Fibroblast of peridontal ligament (primary cell): ENCODE data around the gene CYSRT1.

Experiments
- DNase-seq: peaks from one replicate; pipeline ENCODE4 v3.0.0-alpha.2; 2010; ENCODE audit errors: extremely low read depth

Gene CYSRT1

DNA sequence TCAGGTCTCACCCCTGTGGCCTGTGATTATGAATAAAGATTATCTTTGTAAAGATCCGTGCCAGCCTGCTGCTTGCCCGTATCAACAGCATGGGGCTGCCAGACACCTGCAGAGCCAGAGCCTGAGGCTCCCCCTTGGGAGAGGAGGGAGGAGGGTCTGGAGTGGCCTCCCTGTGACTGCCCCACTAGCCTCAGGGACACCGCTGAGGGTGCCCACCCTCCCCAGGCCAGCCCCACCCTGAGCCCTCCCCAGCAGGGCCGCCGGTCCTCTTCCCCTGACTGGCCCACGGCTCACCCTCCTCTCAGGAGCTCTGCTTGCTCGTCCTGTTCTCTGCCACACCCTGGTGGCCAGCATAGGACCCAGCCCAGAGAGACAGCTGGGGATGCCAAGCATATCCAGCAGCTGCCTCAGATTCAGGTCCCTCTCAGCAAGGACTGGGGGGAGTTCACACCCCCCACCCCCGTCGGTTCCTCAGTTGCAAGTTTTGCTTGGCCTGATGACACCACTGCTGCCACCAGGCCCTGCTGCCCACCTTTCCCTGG, 34.6 kb upstream of the CYSRT1 start:
- no peak for DNase-seq

GRCh38 chr9:137191245-137191644, 33.7 kb upstream of the CYSRT1 start:
- DNase-seq, result no peak

DNA sequence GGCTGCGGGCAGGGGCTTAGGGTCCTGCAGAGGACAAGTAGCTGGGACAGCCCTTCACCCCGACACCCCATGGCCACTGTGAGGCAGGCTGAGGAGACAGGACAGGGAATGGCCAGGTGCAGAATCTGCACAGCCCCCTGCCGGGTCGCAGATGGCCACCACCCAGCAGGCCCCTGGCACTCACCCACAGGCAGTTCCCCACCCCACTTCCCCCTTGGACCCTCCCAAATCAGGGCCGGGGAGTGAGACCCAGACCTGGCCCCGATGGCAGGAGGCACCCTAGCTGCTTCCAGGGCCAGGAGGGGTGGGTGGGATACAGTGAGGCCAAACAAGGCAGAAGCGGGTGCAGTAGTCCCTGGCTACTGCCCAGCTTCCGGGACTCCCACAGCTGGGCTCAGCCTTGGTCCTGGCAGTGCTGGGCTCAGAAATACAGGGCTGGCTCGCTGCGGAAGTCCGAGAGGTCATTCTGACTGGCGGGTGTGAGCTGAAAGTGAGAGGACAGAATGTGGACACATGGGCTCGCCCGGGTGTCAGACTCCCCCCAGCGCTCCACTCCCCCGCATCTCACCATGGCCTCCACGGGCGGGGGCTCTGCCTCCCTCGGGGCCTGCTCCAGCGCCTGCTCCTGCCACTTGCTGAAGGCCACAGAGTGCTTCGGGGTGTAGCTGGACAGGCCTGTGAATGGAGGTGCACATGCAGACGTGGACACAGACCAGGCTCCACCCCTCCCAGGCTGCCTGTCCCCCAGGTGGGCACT, 33.1 kb upstream of the CYSRT1 start:
- no peak for DNase-seq

- no peak for DNase-seq
Measured at GRCh38 chr9:137192448-137192780, 32.6 kb upstream of the CYSRT1 start.

DNA sequence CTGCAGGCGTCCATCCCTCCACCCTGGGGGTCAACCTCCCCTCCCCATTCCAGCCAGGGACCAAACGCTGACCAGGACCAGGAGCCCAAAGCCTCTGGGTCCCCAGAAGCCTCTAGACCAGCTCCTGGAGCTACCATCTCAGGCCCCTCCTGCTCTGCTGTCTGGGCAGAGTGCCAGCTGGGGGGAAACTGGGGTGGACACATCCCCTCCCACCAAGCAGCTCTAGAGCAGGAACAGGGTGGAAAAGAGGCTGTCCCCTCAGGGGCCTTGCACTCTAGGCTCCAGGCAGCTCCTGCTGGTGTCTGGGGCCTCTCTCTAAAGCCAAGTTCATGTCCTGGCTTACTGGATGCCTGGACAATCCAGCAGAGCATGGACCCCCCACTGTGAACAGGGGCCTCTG, 32.1 kb upstream of the CYSRT1 start:
- no peak for DNase-seq

GRCh38 chr9:137193771-137194170, 31.2 kb upstream of the CYSRT1 start:
- no peak for DNase-seq

GRCh38 chr9:137194388-137194787, 30.6 kb upstream of the CYSRT1 start:
- no peak for DNase-seq

DNA sequence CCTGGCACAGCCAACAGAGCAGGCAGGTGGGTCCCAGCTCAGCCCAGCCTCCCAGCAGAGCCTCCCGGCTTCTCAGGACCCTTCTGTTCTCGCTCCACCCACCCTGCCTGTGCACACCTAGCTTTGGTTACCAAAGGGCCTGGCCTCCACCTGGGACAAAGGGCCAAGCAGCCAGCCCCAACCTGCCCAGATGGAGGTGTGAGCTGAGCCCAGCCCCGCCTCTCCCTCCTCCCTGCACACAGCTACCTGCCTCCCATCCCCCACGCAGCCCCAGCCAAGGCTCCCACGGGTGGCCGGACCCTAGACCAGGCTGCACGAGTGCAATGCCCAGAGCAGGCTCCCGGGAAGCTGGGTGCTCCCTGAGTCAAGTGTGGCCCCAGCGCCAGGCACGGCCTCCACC, 30.1 kb upstream of the CYSRT1 start:
- DNase-seq, result no peak

GRCh38 chr9:137195525-137196220, 29.3 kb upstream of the CYSRT1 start:
- DNase-seq, result no peak

DNA sequence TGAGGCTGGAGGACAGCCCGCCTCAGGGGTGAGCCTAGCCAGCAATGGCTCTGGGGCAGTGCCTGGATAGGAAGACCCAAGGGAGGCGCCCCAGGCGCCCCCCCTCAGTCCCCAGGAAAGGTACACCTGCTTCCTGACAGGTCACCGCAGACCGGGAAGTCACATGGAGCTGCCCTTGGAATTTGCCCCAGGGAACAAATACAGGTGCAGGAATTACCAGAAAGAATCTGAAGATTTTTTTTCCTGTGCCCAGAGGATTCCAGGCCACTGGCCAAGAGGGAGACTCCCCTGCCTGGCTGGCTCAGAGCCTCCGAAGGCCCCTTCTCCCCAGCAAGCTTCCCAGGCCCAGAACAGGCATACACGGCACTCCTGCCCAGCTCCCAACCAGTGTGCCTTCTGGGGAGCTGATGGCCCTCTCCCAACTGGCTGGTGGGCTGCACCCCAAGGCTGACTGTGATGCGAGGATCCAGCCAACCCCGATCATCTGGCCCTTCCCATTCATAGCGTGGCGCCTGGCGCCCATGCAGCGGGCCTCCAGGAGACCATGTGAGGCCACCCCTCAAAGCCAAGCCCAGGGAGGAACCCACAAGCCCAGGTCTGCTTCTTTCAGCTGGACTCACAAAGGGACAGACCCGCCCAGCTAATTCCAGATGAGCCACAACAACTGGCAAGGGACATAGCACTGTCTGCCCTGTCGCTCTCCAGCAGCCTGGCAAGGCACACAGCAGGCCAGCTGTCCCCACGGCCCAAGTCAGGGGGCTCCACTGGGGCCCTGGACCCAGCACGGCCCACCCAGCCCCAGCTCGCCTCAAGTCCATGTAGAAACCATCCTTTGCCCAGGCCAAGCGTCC, 26.7 kb upstream of the CYSRT1 start:
- no peak for DNase-seq

DNA sequence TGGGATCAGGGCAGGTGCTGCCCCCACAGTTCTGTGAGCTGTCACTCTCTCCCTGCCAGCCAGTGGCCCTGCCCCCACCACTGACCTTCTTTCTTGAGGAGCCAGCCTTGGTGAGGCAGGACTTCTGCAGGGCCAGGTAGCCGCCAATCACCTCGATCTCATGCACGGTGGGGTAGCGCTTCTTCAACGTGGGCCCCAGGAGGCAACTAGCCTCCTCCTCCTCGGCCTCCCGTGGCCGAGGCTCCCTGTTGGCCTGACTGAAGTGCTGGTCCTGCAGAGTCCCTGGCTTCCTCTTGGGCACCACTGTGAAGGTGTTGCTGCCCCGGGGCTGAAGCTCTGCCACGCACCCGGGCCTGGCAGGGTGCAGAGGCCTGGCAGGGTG, 26.1 kb upstream of the CYSRT1 start:
- DNase-seq, result no peak

DNA sequence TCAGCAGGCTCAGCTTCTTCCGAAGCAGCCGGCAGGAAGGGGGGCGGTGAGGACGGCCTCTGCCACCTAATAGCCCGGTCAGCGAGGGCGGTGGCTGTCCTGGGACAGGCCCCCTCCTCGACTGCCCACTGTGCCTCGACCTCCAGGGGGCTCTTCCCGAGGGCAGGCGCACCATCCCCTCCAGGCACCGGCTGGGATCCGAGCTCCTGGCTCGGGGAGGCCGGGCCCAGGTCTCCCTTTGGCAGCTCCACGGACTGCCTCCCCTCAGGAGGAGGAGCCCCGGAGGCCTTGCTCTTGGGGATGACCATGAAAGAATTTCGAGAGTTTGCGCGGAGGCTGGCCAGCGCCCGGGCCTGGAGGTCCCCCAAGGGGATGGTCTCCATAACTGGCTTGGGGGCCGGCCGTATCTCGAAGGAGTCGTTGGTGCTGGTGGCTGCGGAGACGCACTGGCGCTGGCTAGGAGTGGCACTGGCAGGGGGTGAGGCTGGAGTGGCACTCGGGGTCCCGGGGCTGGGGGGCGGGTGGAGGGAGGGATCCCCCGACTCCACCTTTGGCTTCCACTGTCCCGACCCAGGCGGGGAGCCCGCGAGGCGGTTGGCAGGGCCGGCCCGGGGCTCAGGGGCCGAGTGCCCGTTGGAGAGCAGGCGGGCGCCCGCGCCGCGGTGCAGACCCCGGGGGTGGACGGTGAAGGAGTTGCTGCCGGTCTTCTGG, 25.4 kb upstream of the CYSRT1 start:
- DNase-seq, result peak; percentile 26

- peak; percentile 98 for DNase-seq
Measured at GRCh38 chr9:137200311-137201204, 24.4 kb upstream of the CYSRT1 start, which contains the start of gene TPRN. Gene TPRN (minus strand): TSS chr9:137200741. CDS start chr9:137200711, 30 bp downstream.

DNA sequence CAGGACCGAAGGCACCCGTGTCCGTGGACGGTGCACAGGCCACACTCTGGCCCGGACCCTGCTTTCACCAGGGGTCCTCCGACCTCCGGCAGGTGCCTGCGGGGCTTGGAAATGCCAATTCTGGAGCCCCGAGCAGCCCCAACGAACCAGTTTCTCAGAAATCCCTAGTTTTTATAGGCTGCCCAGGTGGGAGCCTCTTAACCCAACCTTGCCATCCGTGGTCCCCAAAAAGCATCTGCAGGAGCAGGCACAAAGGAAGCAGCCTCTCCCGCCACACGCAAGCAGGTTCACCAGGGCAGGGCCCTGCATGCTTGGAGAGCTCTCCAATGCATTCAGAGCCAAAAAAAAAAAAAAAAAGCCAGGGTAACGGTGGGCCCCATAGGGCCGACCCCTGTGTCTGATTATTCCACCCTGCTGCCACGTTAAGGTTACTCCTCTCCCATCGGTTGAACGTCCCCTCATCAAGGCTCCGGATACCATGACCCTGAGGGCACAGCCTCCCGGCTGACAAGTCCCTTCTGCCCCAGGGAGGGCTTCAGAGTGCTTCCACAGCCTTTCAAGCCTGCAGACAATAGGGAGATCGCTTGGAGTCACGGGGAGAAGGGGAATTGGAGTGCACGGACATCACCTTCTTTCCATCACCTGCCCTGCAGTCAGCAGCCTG, 23.6 kb upstream of the CYSRT1 start:
- DNase-seq, result no peak

DNA sequence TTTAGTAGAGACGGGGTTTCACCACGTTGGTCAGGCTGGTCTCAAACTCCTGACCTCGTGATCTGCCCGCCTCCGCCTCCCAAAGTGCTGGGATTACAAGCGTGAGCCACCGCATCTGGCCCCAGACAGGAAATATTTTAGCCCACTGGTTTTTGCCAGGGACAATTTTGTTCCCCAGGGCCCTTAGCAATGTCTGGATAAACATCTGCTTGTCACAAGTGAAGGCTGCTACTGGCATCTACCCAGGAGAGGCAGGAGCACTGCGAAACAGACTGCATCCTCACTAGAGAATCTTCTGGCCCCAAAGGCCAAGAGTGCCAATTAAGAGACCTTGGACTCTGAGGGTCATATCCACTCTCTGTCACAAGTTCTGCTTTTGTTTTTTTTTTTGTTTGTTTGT, 22.0 kb upstream of the CYSRT1 start:
- no peak for DNase-seq

DNA sequence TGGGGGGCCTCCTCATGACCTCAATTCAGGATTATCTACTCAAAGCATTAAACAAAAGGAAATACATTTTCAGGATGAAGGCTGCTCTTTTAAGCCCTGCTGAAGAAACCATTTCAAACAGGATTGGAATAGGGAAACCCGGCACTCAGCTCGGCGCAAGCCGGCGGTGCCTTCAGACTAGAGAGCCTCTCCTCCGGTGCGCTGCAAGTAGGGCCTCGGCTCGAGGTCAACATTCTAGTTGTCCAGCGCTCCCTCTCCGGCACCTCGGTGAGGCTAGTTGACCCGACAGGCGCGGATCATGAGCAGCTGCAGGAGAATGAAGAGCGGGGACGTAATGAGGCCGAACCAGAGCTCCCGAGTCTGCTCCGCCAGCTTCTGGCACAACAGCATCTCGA, 20.2 kb upstream of the CYSRT1 start:
- no peak for DNase-seq

GRCh38 chr9:137205126-137206069, 19.6 kb upstream of the CYSRT1 start, which contains the start of the genes NDOR1 and TMEM203:
Gene NDOR1 (plus strand): TSS chr9:137205700. CDS start chr9:137205778, 78 bp downstream.
Gene TMEM203 (minus strand): TSS chr9:137205648. CDS start chr9:137205414, 234 bp downstream.
- peak; percentile 71 for DNase-seq

GRCh38 chr9:137206602-137207001, 18.4 kb upstream of the CYSRT1 start:
- DNase-seq, result no peak

- no peak for DNase-seq
Measured at GRCh38 chr9:137211532-137211931, 13.4 kb upstream of the CYSRT1 start.
